Measurements from ENCODE around the gene IMMP2L. TPM values are rescaled to one million over a fixed set of nuclear protein-coding genes. Genes with fewer than 3 reads are reported as not detected.

The IMMP2L gene
- total and polyA plus RNA-seq, 2 of the 13 experiments (the other 11 are each of a cell fraction or from before 2014, with no cell fraction given), result 7.8 to 16.9 TPM

DNA sequence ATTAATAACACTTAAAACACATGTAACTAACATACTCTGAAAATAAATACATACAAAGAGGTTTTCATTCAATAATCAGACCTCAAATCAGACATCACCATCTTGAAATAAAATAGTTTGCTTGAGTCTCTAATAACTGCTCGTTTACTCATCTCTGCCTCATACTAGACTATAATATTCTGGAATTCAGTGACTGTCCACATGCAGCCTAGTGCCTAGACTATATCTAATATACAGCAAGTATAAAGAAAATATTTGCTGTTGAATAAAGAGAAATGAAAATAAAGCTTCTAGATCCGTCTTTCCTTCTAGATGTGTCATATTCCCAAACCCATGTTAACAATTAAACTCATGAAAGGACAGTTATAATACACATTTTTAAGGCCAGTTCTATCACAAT lies 707.6 kb downstream of the IMMP2L start:
- H3K27me3 ChIP-seq (ENCODE audit: control insufficient read depth in 1 of 2, insufficient read depth in 2 of 2, low read length in 2 of 2), result no peaks in the 10 kb centered on the region
- no peak overlapping the region for H3K27ac ChIP-seq (ENCODE audit: extremely low read length, insufficient read depth, low read length)
- no peak overlapping the region for H3K4me3 ChIP-seq (replicated peaks in 1 of 3; ENCODE audit: insufficient read depth in 1 of 3, low read depth in 2 of 3, low read length in 3 of 3)
- no peaks in the 10 kb centered on the region for H3K4me1 ChIP-seq (ENCODE audit: insufficient read depth, low read length)
- in situ Hi-C loops (cut with HindIII; ENCODE audit: extremely low pct_ligation_motif_present, low pct_unique_long_range_greater_than_20kb) (no loop called here), intact Hi-C loops (cut with micrococcal nuclease; ENCODE audit: unreplicated experiment) (no loop called here)
- no peaks in the 10 kb centered on the region for H3K9me3 ChIP-seq (ENCODE audit: low read length)
- H4K20me1 ChIP-seq (ENCODE audit: insufficient read depth, low read length), result no peaks in the 10 kb centered on the region
- H3K4me2 ChIP-seq (ENCODE audit: low read depth, low read length), result no peak overlapping the region
- FAIRE-seq, result no peak
- H3K9ac ChIP-seq (ENCODE audit: insufficient read depth, low read depth, low read length), result no peak overlapping the region
- TF ChIP-seq CAMTA2 (CRISPR knock-in tag; IDR thresholded peaks at IDR 0.05; ENCODE audit: borderline replicate concordance) (no peak), NR2F1 (CRISPR knock-in tag; IDR thresholded peaks at IDR 0.05) (no peak), NCOA5 (CRISPR knock-in tag; IDR thresholded peaks at IDR 0.05) (no peak), ZC3H13 (CRISPR knock-in tag; IDR thresholded peaks at IDR 0.05) (no peak), ZNF263 (CRISPR knock-in tag; IDR thresholded peaks at IDR 0.05) (no peak), ZNF589 (CRISPR knock-in tag; conservative IDR thresholded peaks at IDR 0.05) (no peak), ZNF232 (CRISPR knock-in tag; IDR thresholded peaks at IDR 0.05; ENCODE audit: borderline replicate concordance) (no peak), KLF9 (CRISPR knock-in tag; IDR thresholded peaks at IDR 0.05; ENCODE audit: low read depth) (no peak), ZNF331 (CRISPR knock-in tag; IDR thresholded peaks at IDR 0.05) (no peak), CHD2 (IDR thresholded peaks at IDR 0.05; ENCODE audit: low read depth, low read length) (no peak), AGO1 (IDR thresholded peaks at IDR 0.05; ENCODE audit: low read depth, low read length, poor library complexity, severe bottlenecking) (no peak), TRIM24 (CRISPR knock-in tag; IDR thresholded peaks at IDR 0.05) (no peak), ADNP (CRISPR knock-in tag; IDR thresholded peaks at IDR 0.05) (no peak), YEATS2 (CRISPR knock-in tag; IDR thresholded peaks at IDR 0.05; ENCODE audit: borderline replicate concordance) (no peak), EHMT2 (IDR thresholded peaks at IDR 0.05; ENCODE audit: borderline replicate concordance, low read depth, low read length) (no peak), ZNF543 (CRISPR knock-in tag; IDR thresholded peaks at IDR 0.05) (no peak), HNRNPH1 (optimal IDR thresholded peaks at IDR 0.05; ENCODE audit: low read depth, low read length) (no peak), MTF1 (CRISPR knock-in tag; IDR thresholded peaks at IDR 0.05) (no peak)
- TF ChIP-seq, protein P1, sequence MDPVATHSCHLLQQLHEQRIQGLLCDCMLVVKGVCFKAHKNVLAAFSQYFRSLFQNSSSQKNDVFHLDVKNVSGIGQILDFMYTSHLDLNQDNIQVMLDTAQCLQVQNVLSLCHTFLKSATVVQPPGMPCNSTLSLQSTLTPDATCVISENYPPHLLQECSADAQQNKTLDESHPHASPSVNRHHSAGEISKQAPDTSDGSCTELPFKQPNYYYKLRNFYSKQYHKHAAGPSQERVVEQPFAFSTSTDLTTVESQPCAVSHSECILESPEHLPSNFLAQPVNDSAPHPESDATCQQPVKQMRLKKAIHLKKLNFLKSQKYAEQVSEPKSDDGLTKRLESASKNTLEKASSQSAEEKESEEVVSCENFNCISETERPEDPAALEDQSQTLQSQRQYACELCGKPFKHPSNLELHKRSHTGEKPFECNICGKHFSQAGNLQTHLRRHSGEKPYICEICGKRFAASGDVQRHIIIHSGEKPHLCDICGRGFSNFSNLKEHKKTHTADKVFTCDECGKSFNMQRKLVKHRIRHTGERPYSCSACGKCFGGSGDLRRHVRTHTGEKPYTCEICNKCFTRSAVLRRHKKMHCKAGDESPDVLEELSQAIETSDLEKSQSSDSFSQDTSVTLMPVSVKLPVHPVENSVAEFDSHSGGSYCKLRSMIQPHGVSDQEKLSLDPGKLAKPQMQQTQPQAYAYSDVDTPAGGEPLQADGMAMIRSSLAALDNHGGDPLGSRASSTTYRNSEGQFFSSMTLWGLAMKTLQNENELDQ (CRISPR knock-in tag; IDR thresholded peaks at IDR 0.05; ENCODE audit: borderline replicate concordance), result no peak
- no peak for DNase-seq (ENCODE audit: low spot score)
- BruUV-seq (replicated peaks), result no TSS peak
- CTCF ChIA-PET (ENCODE audit: low intra/inter-chr PET ratio, low total read pairs), result no interaction called here
- H3K79me2 ChIP-seq (ENCODE audit: insufficient read depth, low read length), result no peaks in the 10 kb centered on the region
- WGBS (ENCODE audit: low lambda C conversion rate), result 29% methylated on average over 2 of the region's 2 CpGs
- H3K36me3 ChIP-seq (replicated peaks in 1 of 2; ENCODE audit: control insufficient read depth in 1 of 2, insufficient read depth in 2 of 2, low read length in 2 of 2), result no peaks in the 10 kb centered on the region
- no peak for ATAC-seq
- no peak overlapping the region for H2AFZ ChIP-seq (ENCODE audit: low read length)
- POLR2A ChIA-PET, result no interaction called here

Data from HepG2 (cell line).